Transverse colon (tissue), 4 donors: ENCODE measurements around the gene TNXB.

Experiments
- EP300 ChIP-seq: sonication (generic); formaldehyde crosslinking; IDR thresholded peaks from one replicate; pipeline ENCODE4 v1.6.1; 2017; ENCODE audit warnings: antibody characterized with exemption, low read depth
- POLR2A ChIP-seq: fragments of 450-650 bp; IDR thresholded peaks from one replicate; pipeline ENCODE4 v1.6.1; 2016; ENCODE audit warnings: antibody characterized with exemption, mild to moderate bottlenecking, moderate library complexity
- POLR2AphosphoS5 ChIP-seq, 3 donors: sonication (generic); formaldehyde crosslinking; IDR thresholded peaks; one replicate each; pipeline ENCODE4 v1.6.1; 2016; ENCODE audit warnings: antibody characterized with exemption in 3 of 3
- TF ChIP-seq, protein P1 (sequence below), 5 experiments: fragments of 200-600 bp in 3 of 5; fragments of 450-650 bp in 2 of 5; sonication (generic) in 3 of 5; IDR thresholded peaks; 1 replicate in 2 of 5; 2 replicates in 3 of 5; pipeline ENCODE4 v1.5.1; 2016 to 2017; ENCODE audit warnings: antibody characterized with exemption in 5 of 5, inconsistent platforms in 3 of 5, mild to moderate bottlenecking in 2 of 5, moderate library complexity in 1 of 5

DNA sequence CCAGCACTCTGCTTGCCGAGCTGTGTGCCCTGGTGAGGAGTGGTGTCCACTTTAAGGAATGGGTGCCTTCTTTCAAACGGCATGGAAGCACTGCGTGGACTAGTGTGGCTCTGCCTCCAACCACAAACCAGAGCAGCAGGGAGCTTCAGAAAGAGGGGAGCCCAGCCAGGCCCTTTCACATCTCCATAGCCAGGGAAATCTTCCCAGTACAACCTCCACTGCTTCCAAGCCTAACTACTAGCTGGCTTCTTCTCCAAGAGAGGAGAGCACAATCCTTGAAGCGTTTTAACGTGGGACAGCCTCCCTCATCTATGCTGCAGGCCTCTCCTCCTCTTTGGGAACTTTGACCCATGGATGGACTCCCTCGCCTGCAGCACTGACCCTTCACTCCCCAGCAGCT is 26.7 kb downstream of the TNXB start:
- TF ChIP-seq, protein P1, sequence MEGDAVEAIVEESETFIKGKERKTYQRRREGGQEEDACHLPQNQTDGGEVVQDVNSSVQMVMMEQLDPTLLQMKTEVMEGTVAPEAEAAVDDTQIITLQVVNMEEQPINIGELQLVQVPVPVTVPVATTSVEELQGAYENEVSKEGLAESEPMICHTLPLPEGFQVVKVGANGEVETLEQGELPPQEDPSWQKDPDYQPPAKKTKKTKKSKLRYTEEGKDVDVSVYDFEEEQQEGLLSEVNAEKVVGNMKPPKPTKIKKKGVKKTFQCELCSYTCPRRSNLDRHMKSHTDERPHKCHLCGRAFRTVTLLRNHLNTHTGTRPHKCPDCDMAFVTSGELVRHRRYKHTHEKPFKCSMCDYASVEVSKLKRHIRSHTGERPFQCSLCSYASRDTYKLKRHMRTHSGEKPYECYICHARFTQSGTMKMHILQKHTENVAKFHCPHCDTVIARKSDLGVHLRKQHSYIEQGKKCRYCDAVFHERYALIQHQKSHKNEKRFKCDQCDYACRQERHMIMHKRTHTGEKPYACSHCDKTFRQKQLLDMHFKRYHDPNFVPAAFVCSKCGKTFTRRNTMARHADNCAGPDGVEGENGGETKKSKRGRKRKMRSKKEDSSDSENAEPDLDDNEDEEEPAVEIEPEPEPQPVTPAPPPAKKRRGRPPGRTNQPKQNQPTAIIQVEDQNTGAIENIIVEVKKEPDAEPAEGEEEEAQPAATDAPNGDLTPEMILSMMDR (IDR thresholded peaks at IDR 0.05) = no peak
- TF ChIP-seq POLR2A (no peak), POLR2AphosphoS5 (IDR thresholded peaks at IDR 0.05) (no peak), EP300 (no peak)
